HepG2 (cell line): ENCODE results near the gene KHK. TPM values are rescaled to one million over a fixed set of nuclear protein-coding genes. Genes with fewer than 3 reads are reported as not detected.

Experiments
- AGO2 ChIP-seq: fragments of 200-400 bp; formaldehyde crosslinking; optimal IDR thresholded peaks from 2 replicates; pipeline ENCODE3; 2017; ENCODE audit warnings: mild to moderate bottlenecking, low read depth, low read length, moderate library complexity
- ATF2 ChIP-seq: sonication (generic); formaldehyde crosslinking; IDR thresholded peaks from 2 replicates; pipeline ENCODE4 v1.4.0; 2020; ENCODE audit warnings: missing genetic modification reagents
- ATM ChIP-seq: fragments of 450-650 bp; IDR thresholded peaks from 2 replicates; pipeline ENCODE4 v1.7.1; 2017; ENCODE audit warnings: mild to moderate bottlenecking, borderline replicate concordance
- IKZF1 ChIP-seq: fragments of 450-650 bp; IDR thresholded peaks from 2 replicates; pipeline ENCODE4 v1.7.1; 2016
- KLF9 ChIP-seq: IDR thresholded peaks from 2 replicates; pipeline ENCODE4 v1.6.1; 2016; ENCODE audit warnings: low read depth
- MLLT10 ChIP-seq: sonication (generic); formaldehyde crosslinking; IDR thresholded peaks from 2 replicates; pipeline ENCODE4 v1.4.0; 2020; ENCODE audit warnings: missing genetic modification reagents
- PLRG1 ChIP-seq: fragments of 450-650 bp; conservative IDR thresholded peaks from 2 replicates; pipeline ENCODE4 v1.6.1; 2016
- PRMT3 ChIP-seq: sonication (generic); formaldehyde crosslinking; IDR thresholded peaks from 2 replicates; pipeline ENCODE4 v1.8.1; 2022; ENCODE audit warnings: low read depth, mild to moderate bottlenecking, moderate library complexity, missing genetic modification reagents, borderline replicate concordance
- PTBP1 ChIP-seq: fragments of 200-400 bp; formaldehyde crosslinking; IDR thresholded peaks from 2 replicates; pipeline ENCODE4 v1.6.1; 2018; ENCODE audit warnings: low read length, low read depth; ENCODE audit not compliant: poor library complexity, severe bottlenecking
- RCOR2 ChIP-seq: IDR thresholded peaks from 2 replicates; pipeline ENCODE4 v1.6.1; 2016; ENCODE audit warnings: missing biosample characterization, missing genetic modification reagents
- SMARCE1 ChIP-seq: fragments of 450-650 bp; IDR thresholded peaks from 2 replicates; pipeline ENCODE4 v1.6.1; 2017; ENCODE audit warnings: borderline replicate concordance
- SRSF9 ChIP-seq: fragments of 200-400 bp; formaldehyde crosslinking; IDR thresholded peaks from 2 replicates; pipeline ENCODE4 v1.6.1; 2018; ENCODE audit warnings: borderline replicate concordance, mild to moderate bottlenecking, low read depth, low read length; ENCODE audit not compliant: insufficient read depth, poor library complexity, severe bottlenecking
- ZFP36L2 ChIP-seq: sonication (generic); formaldehyde crosslinking; IDR thresholded peaks from 2 replicates; pipeline ENCODE4 v1.4.0; 2020; ENCODE audit warnings: missing genetic modification reagents
- ZFP37 ChIP-seq: sonication (generic); formaldehyde crosslinking; IDR thresholded peaks from 2 replicates; pipeline ENCODE4 v1.4.0; 2020; ENCODE audit warnings: missing genetic modification reagents, borderline replicate concordance
- ZKSCAN5 ChIP-seq: sonication (generic); formaldehyde crosslinking; IDR thresholded peaks from 2 replicates; pipeline ENCODE4 v1.5.1; 2020; ENCODE audit warnings: mild to moderate bottlenecking, missing genetic modification reagents
- ZNF34 ChIP-seq: sonication (generic); formaldehyde crosslinking; IDR thresholded peaks from 2 replicates; pipeline ENCODE4 v1.4.0; 2020; ENCODE audit warnings: mild to moderate bottlenecking, missing genetic modification reagents, borderline replicate concordance
- ZXDC ChIP-seq: sonication (generic); formaldehyde crosslinking; IDR thresholded peaks from 2 replicates; pipeline ENCODE4 v1.5.0; 2020; ENCODE audit warnings: mild to moderate bottlenecking, missing genetic modification reagents
- polyA plus RNA-seq, 8 experiments: library from polyadenylated mRNA; depleted of rRNA in 3 of 8; stranded (reverse) in 7 of 8; unstranded in 1 of 8; fragments of >200 nt; fragmentation: Illumina TruSeq in 4 of 8; extraction: Trizol in 4 of 8; gene quantifications; 2 replicates each; pipeline versions ENCODE4 v1.2.1 to v1.2.3, GENCODE V29; 2011 to 2016; ENCODE audit warnings: low read depth in 4 of 8, missing spikeins in 1 of 8, mixed read lengths in 1 of 8; ENCODE audit not compliant: insufficient read depth in 1 of 8
- total RNA-seq, 5 experiments: library from RNA; depleted of rRNA; stranded (reverse); fragments of >200 nt; fragmentation: Illumina TruSeq; extraction: Trizol; gene quantifications; 2 replicates each; pipeline ENCODE4 v1.2.3, GENCODE V29; 2016; ENCODE audit warnings: low read depth in 1 of 5
- TF ChIP-seq, protein P1 (sequence below): IDR thresholded peaks from 2 replicates; pipeline ENCODE4 v1.6.1; 2016; ENCODE audit warnings: missing genetic modification reagents, missing compliant biosample characterization
- TF ChIP-seq, protein P2 (sequence below): sonication (generic); formaldehyde crosslinking; IDR thresholded peaks from 2 replicates; pipeline ENCODE4 v1.5.0; 2020; ENCODE audit warnings: missing genetic modification reagents
- TF ChIP-seq, protein P3 (sequence below): sonication (generic); formaldehyde crosslinking; conservative IDR thresholded peaks from 2 replicates; pipeline ENCODE4 v1.8.0; 2022; ENCODE audit warnings: low read depth, missing genetic modification reagents
- TF ChIP-seq, protein P4 (sequence below): sonication (generic); formaldehyde crosslinking; IDR thresholded peaks from 2 replicates; pipeline ENCODE4 v1.8.1; 2023; ENCODE audit warnings: mild to moderate bottlenecking, moderate library complexity, missing genetic modification reagents

Gene KHK
- total and polyA plus RNA-seq, 2 of the 13 experiments (the other 11 are each of a cell fraction or from before 2014, with no cell fraction given) = 40.9 to 99.2 TPM

- TF ChIP-seq AGO2 (no peak), PRMT3 (CRISPR knock-in tag) (peak; percentile 90; the same call in 1 of the 2 replicates), ZXDC (peak; percentile 93), ZFP36L2 (no peak), PLRG1 (no peak), ZFP37 (CRISPR knock-in tag) (peak; percentile 98), MLLT10 (CRISPR knock-in tag) (no peak), ATM (no peak), ATF2 (CRISPR knock-in tag) (peak; percentile 85), PTBP1 (no peak), RCOR2 (peak; percentile 79), ZNF34 (peak; percentile 64; the same call in 1 of the 2 replicates), SMARCE1 (no peak), IKZF1 (no peak), KLF9 (no peak; the same call in 1 of the 2 replicates), ZKSCAN5 (peak; percentile 11; the same call in 1 of the 2 replicates), SRSF9 (no peak)
- TF ChIP-seq, protein P1, sequence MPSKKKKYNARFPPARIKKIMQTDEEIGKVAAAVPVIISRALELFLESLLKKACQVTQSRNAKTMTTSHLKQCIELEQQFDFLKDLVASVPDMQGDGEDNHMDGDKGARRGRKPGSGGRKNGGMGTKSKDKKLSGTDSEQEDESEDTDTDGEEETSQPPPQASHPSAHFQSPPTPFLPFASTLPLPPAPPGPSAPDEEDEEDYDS (CRISPR knock-in tag) = peak; percentile 67
- TF ChIP-seq, protein P2, sequence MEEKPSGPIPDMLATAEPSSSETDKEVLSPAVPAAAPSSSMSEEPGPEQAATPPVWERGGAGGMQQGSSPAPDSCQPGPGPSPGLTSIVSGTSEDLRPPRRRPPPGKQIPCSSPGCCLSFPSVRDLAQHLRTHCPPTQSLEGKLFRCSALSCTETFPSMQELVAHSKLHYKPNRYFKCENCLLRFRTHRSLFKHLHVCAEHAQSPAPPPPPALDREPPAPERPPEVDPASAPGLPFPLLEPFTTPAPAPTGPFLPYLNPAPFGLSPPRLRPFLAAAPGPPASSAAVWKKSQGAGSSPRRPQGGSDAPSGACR (CRISPR knock-in tag) = peak; percentile 93; the same call in 1 of the 2 replicates
- TF ChIP-seq, protein P3, sequence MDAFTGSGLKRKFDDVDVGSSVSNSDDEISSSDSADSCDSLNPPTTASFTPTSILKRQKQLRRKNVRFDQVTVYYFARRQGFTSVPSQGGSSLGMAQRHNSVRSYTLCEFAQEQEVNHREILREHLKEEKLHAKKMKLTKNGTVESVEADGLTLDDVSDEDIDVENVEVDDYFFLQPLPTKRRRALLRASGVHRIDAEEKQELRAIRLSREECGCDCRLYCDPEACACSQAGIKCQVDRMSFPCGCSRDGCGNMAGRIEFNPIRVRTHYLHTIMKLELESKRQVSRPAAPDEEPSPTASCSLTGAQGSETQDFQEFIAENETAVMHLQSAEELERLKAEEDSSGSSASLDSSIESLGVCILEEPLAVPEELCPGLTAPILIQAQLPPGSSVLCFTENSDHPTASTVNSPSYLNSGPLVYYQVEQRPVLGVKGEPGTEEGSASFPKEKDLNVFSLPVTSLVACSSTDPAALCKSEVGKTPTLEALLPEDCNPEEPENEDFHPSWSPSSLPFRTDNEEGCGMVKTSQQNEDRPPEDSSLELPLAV (CRISPR knock-in tag) = peak; percentile 87; the same call in 1 of the 2 replicates
- TF ChIP-seq, protein P4, sequence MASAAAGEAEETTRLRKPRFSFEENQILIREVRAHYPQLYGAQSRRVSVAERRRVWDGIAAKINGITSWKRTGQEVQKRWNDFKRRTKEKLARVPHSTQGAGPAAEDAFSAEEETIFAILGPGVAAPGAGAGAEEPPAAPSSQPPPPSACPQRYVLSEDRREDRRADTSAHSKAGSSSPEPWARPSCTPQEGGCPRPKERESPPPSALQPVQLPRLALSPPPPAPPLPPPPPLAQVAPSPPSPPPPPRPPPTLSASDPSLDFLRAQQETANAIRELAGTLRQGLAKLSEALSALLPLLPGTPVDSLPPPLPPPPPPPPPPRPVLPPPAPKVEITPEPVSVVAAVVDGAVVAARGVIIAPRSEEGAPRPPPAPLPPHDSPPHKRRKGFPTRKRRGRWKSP = peak; percentile 86
Observed at GRCh38 chr2:27050996-27051901, 35.3 kb upstream of the KHK start, which contains the start of gene AGBL5 (continued).
